Measurements from ENCODE around the gene TCF21. TPM values are rescaled to one million over a fixed set of nuclear protein-coding genes. Genes with fewer than 3 reads are reported as not detected.

The TCF21 gene
- total RNA-seq, 1 donor from 2014 or later: not detected

GRCh38 chr6:133863228-133863627, 25.7 kb upstream of the TCF21 start:
- TF ChIP-seq, protein P1, sequence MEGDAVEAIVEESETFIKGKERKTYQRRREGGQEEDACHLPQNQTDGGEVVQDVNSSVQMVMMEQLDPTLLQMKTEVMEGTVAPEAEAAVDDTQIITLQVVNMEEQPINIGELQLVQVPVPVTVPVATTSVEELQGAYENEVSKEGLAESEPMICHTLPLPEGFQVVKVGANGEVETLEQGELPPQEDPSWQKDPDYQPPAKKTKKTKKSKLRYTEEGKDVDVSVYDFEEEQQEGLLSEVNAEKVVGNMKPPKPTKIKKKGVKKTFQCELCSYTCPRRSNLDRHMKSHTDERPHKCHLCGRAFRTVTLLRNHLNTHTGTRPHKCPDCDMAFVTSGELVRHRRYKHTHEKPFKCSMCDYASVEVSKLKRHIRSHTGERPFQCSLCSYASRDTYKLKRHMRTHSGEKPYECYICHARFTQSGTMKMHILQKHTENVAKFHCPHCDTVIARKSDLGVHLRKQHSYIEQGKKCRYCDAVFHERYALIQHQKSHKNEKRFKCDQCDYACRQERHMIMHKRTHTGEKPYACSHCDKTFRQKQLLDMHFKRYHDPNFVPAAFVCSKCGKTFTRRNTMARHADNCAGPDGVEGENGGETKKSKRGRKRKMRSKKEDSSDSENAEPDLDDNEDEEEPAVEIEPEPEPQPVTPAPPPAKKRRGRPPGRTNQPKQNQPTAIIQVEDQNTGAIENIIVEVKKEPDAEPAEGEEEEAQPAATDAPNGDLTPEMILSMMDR (IDR thresholded peaks at IDR 0.05; ENCODE audit: unreplicated experiment): no peak
- Mint-ChIP-seq H3K9me3 (ENCODE audit: low read depth) (peaks cover 30% of the 10 kb centered on the region), H3K36me3 (ENCODE audit: insufficient read depth) (no peaks in the 10 kb centered on the region), H3K4me3 (ENCODE audit: low read depth) (no peak overlapping the region), H3K4me1 (ENCODE audit: low read depth) (no peaks in the 10 kb centered on the region), H3K27me3 (peaks cover 3% of the 10 kb centered on the region), H3K27ac (no peak overlapping the region)
- DNase-seq (ENCODE audit: low spot score, unreplicated experiment): no peak

DNA sequence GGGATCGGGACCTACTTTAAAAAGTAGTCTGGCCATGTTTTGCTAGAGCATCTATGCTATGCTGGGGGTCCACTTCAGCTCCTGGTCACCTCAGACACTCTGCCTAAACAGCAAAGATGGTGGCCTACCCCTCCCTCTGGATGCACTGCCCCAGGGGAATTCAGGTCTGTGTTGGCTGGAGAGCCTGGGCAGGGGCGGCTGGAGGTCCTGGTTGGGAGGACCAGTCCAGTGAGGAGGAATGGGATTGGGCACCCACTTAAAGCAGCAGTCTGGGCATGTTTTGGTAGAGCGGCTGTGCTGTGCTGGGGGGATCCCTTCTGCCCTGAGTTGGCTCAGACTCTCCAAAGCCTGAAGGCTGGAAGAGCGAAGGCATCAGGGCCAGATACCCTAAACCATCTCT, 23.2 kb upstream of the TCF21 start:
- no peaks in the 10 kb centered on the region for H3K36me3 Mint-ChIP-seq (ENCODE audit: insufficient read depth)
- peaks cover 8% of the 10 kb centered on the region for H3K27me3 Mint-ChIP-seq
- no peak overlapping the region for H3K27ac Mint-ChIP-seq

DNA sequence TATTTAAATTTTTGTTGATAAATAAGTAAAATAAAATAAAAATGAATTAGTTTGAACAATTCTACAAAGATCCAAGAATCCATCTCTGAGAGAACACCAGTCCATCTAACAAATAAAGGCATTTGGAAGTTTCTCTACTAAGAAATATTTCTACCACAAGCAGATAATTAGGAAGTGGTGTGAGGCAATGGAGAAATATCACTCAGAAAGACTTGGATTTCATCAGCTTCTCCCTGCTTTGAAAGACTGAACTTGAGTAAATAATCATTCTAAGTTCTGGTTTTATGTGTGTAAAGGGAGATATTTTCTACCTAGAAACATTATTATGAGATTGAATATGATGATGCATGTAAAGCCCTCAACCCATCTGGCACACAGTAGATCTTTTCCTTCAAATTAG, 17.8 kb upstream of the TCF21 start:
- no peak overlapping the region for H3K4me3 Mint-ChIP-seq (ENCODE audit: low read depth)
- no peaks in the 10 kb centered on the region for H3K36me3 Mint-ChIP-seq (ENCODE audit: insufficient read depth)
- H3K27me3 Mint-ChIP-seq: peaks cover 16% of the 10 kb centered on the region
- no peak overlapping the region for H3K27ac Mint-ChIP-seq
- DNase-seq (ENCODE audit: low spot score, unreplicated experiment): no peak
- TF ChIP-seq, protein P1 (IDR thresholded peaks at IDR 0.05; ENCODE audit: unreplicated experiment): no peak
- no peaks in the 10 kb centered on the region for H3K9me3 Mint-ChIP-seq (ENCODE audit: low read depth)
- H3K4me1 Mint-ChIP-seq (ENCODE audit: low read depth): no peaks in the 10 kb centered on the region

More for the DNA sequence above, 23.2 kb upstream of the TCF21 start:
- DNase-seq (ENCODE audit: low spot score, unreplicated experiment): no peak
- no peak overlapping the region for H3K4me3 Mint-ChIP-seq (ENCODE audit: low read depth)
- H3K4me1 Mint-ChIP-seq (ENCODE audit: low read depth): no peaks in the 10 kb centered on the region
- TF ChIP-seq, protein P1 (IDR thresholded peaks at IDR 0.05; ENCODE audit: unreplicated experiment): no peak
- peaks cover 25% of the 10 kb centered on the region for H3K9me3 Mint-ChIP-seq (ENCODE audit: low read depth)

- no peak overlapping the region for H3K4me3 Mint-ChIP-seq (ENCODE audit: low read depth)
- H3K4me1 Mint-ChIP-seq (ENCODE audit: low read depth): no peaks in the 10 kb centered on the region
- no peaks in the 10 kb centered on the region for H3K36me3 Mint-ChIP-seq (ENCODE audit: insufficient read depth)
- no peak overlapping the region for H3K27ac Mint-ChIP-seq
- TF ChIP-seq, protein P1 (IDR thresholded peaks at IDR 0.05; ENCODE audit: unreplicated experiment): no peak
- no peak for DNase-seq (ENCODE audit: low spot score, unreplicated experiment)
- no peaks in the 10 kb centered on the region for H3K9me3 Mint-ChIP-seq (ENCODE audit: low read depth)
- H3K27me3 Mint-ChIP-seq: peaks cover 13% of the 10 kb centered on the region
These were observed 15.4 kb upstream of the TCF21 start for GRCh38 chr6:133873538-133873937.

DNA sequence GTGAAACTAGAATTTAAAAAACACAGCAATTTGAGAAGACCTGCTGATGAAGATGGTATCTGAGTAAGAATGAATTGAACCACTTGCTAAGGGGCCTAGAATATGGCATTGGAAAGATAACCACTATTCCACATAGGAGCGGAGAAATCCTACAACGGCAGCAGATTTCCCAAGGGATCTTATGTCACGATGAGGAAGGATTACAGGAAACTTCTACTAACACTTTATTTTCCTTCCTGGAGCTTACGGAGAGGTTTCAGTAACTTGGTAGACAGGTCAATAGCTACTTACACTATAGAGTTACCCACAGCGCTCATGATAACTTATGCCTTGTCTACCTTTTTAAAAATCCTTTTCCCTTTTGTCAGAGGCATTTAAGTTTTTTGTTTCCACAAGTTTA, 11.8 kb upstream of the TCF21 start:
- Mint-ChIP-seq H3K9me3 (ENCODE audit: low read depth) (no peaks in the 10 kb centered on the region), H3K27ac (no peak overlapping the region)

More for the DNA sequence above, 11.8 kb upstream of the TCF21 start:
- no peak for DNase-seq (ENCODE audit: low spot score, unreplicated experiment)
- H3K4me3 Mint-ChIP-seq (ENCODE audit: low read depth): no peak overlapping the region
- H3K4me1 Mint-ChIP-seq (ENCODE audit: low read depth): no peaks in the 10 kb centered on the region
- TF ChIP-seq, protein P1 (IDR thresholded peaks at IDR 0.05; ENCODE audit: unreplicated experiment): no peak
- H3K27me3 Mint-ChIP-seq: peaks cover 22% of the 10 kb centered on the region
- no peaks in the 10 kb centered on the region for H3K36me3 Mint-ChIP-seq (ENCODE audit: insufficient read depth)
